IMR-90 (cell line): Measurements from ENCODE around the gene SLC2A13. TPM values are rescaled to one million over a fixed set of nuclear protein-coding genes. Genes with fewer than 3 reads are reported as not detected.

Experiments
- ATAC-seq: fragments of 200-7000 bp; cut with Tn5 transposase; 2 replicates; pipeline ENCODE4 v1.9.1; 2020; ENCODE audit warnings: low read depth, mild to moderate bottlenecking, moderate library complexity
- BruUV-seq: library from RNA; stranded (reverse); fragments of 400-500 nt; replicated peaks from 2 replicates; lab custom pipeline; 2021; lab: Mats Ljungman, UMichigan
- CTCF ChIA-PET: fragments of 300-600 bp; formaldehyde crosslinking; extraction: SDS; loops from one replicate; lab custom pipeline; 2021; ENCODE audit warnings: antibody characterized with exemption; lab: Yijun Ruan, JAX
- POLR2A ChIA-PET: fragments of 300-600 bp; sonication (Branson Sonifier 250); formaldehyde crosslinking; loops from one replicate; lab custom pipeline; 2022; ENCODE audit warnings: antibody characterized with exemption; ENCODE audit not compliant: unreplicated experiment; lab: Charles Lee
- DNase-seq: peaks from one replicate; pipeline ENCODE4 v3.0.0; 2013
- H2AFZ ChIP-seq: replicated peaks from 2 replicates; pipeline ENCODE3; 2013; ENCODE audit warnings: low read length, mild to moderate bottlenecking; ENCODE audit not compliant: poor library complexity
- H2AK5ac ChIP-seq: 2 replicates; pipeline ENCODE4 v1.6.1; 2013; ENCODE audit warnings: low read depth, low read length, inconsistent platforms
- H2AK9ac ChIP-seq: replicated peaks from 2 replicates; pipeline ENCODE3; 2013; ENCODE audit warnings: mild to moderate bottlenecking, low read depth, low read length, moderate library complexity; ENCODE audit not compliant: poor library complexity
- H2BK120ac ChIP-seq: 2 replicates; pipeline ENCODE4 v1.6.1; 2013; ENCODE audit warnings: low read depth, low read length, inconsistent platforms
- H2BK15ac ChIP-seq: 3 replicates; pipeline ENCODE4 v1.6.1; 2013; ENCODE audit warnings: low read depth, low read length, inconsistent platforms
- H2BK20ac ChIP-seq: 2 replicates; pipeline ENCODE4 v1.6.1; 2013; ENCODE audit warnings: low read depth, mild to moderate bottlenecking, inconsistent platforms, low read length, moderate library complexity
- H2BK5ac ChIP-seq: 2 replicates; pipeline ENCODE4 v1.6.1; 2013; ENCODE audit warnings: mild to moderate bottlenecking, low read depth, low read length, inconsistent platforms; ENCODE audit not compliant: poor library complexity, severe bottlenecking
- H3K14ac ChIP-seq: replicated peaks from 2 replicates; pipeline ENCODE4 v1.6.1; 2013; ENCODE audit warnings: low read depth, low read length, inconsistent platforms
- H3K18ac ChIP-seq: 2 replicates; pipeline ENCODE4 v1.6.1; 2013; ENCODE audit warnings: low read depth, low read length, control low read depth
- H3K23ac ChIP-seq: 2 replicates; pipeline ENCODE4 v1.6.1; 2013; ENCODE audit warnings: low read depth, low read length, inconsistent platforms
- H3K27ac ChIP-seq: 2 replicates; pipeline ENCODE4 v1.5.1; 2013; ENCODE audit warnings: mild to moderate bottlenecking, control low read depth, low read length; ENCODE audit not compliant: insufficient read depth
- H3K27me3 ChIP-seq: 2 replicates; pipeline ENCODE4 v1.6.1; 2013; ENCODE audit warnings: low read length; ENCODE audit not compliant: control insufficient read depth, insufficient read depth
- H3K36me3 ChIP-seq: 2 replicates; pipeline ENCODE4 v1.6.1; 2013; ENCODE audit warnings: low read length, mixed read lengths; ENCODE audit not compliant: control insufficient read depth, insufficient read depth
- H3K4ac ChIP-seq: 2 replicates; pipeline ENCODE4 v1.6.1; 2013; ENCODE audit warnings: low read depth, low read length, inconsistent platforms
- H3K4me1 ChIP-seq: 2 replicates; pipeline ENCODE4 v1.6.1; 2013; ENCODE audit warnings: low read length, mixed read lengths; ENCODE audit not compliant: control insufficient read depth, insufficient read depth
- H3K4me2 ChIP-seq: 2 replicates; pipeline ENCODE4 v1.6.1; 2013; ENCODE audit warnings: low read depth, mild to moderate bottlenecking, control low read depth, low read length, moderate library complexity
- H3K4me3 ChIP-seq: 2 replicates; pipeline ENCODE4 v1.5.1; 2013; ENCODE audit warnings: low read depth, mild to moderate bottlenecking, control low read depth, low read length, moderate library complexity; ENCODE audit not compliant: insufficient read depth
- H3K56ac ChIP-seq: 2 replicates; pipeline ENCODE4 v1.6.1; 2013; ENCODE audit warnings: low read length, inconsistent platforms; ENCODE audit not compliant: insufficient read depth; ENCODE audit errors: extremely low read depth
- H3K79me1 ChIP-seq, 2 experiments: 2 replicates each; pipeline ENCODE4 v1.6.1; 2013; ENCODE audit warnings: low read length in 2 of 2, inconsistent platforms in 1 of 2, low read depth in 1 of 2
- H3K9ac ChIP-seq: 2 replicates; pipeline ENCODE4 v1.6.1; 2013; ENCODE audit warnings: low read depth, low read length, control low read depth
- H3K9me1 ChIP-seq: 2 replicates; pipeline ENCODE4 v1.6.1; 2013; ENCODE audit warnings: low read length, inconsistent platforms; ENCODE audit not compliant: insufficient read depth
- H3K9me3 ChIP-seq: 2 replicates; pipeline ENCODE4 v1.6.1; 2013; ENCODE audit warnings: low read length; ENCODE audit not compliant: control insufficient read depth, insufficient read depth
- H4K20me1 ChIP-seq: 2 replicates; pipeline ENCODE4 v1.6.1; 2013; ENCODE audit warnings: low read length, inconsistent platforms; ENCODE audit not compliant: insufficient read depth
- H4K5ac ChIP-seq: 2 replicates; pipeline ENCODE4 v1.6.1; 2013; ENCODE audit warnings: mild to moderate bottlenecking, low read depth, low read length, control low read depth
- H4K8ac ChIP-seq, 2 experiments: 2 replicates each; pipeline ENCODE4 v1.6.1; 2013; ENCODE audit warnings: low read depth in 2 of 2, low read length in 2 of 2, control low read depth in 1 of 2, inconsistent platforms in 1 of 2
- H4K91ac ChIP-seq: 2 replicates; pipeline ENCODE4 v1.6.1; 2013; ENCODE audit warnings: low read depth, low read length, inconsistent platforms; ENCODE audit not compliant: insufficient read depth
- MXI1 ChIP-seq: IDR thresholded peaks from 2 replicates; pipeline ENCODE4 v1.6.1; 2012; ENCODE audit warnings: low read depth, mild to moderate bottlenecking, low read length, moderate library complexity, borderline replicate concordance
- WGBS, 2 experiments: methylation state at CpG; one replicate each; pipeline versions ENCODE4 v1.1.5 to v1.1.7; 2013; ENCODE audit warnings: missing lambda C conversion rate in 2 of 2; ENCODE audit not compliant: insufficient read length in 1 of 2; ENCODE audit errors: extremely low coverage in 2 of 2; 5-methylcytosine and 5-hydroxymethylcytosine counted together
- dilution Hi-C: fragments of 300-500 bp; cut with HindIII; formaldehyde crosslinking; loops from one replicate; pipeline ENCODE4 v1.14.3; 2018; ENCODE audit warnings: low sequenced_read_pairs; ENCODE audit not compliant: unreplicated experiment
- in situ Hi-C: fragments of 300-500 bp; cut with MboI; formaldehyde crosslinking; loops from 3 replicates; pipeline ENCODE4 v1.14.3; 2019; ENCODE audit warnings: low sequenced_read_pairs, inconsistent platforms, mixed read lengths
- intact Hi-C: fragments of 100-400 bp; cut with micrococcal nuclease; formaldehyde crosslinking; loops from 2 replicates; pipeline ENCODE4 v1.10.0; 2022
- polyA plus RNA-seq, 3 experiments: library from polyadenylated mRNA; depleted of rRNA; stranded (reverse); fragments of >200 nt; gene quantifications; 2 replicates each; pipeline ENCODE4 v1.2.3, GENCODE V29; 2012; ENCODE audit warnings: low replicate concordance in 1 of 3
- total RNA-seq: library from RNA; depleted of rRNA; stranded (reverse); fragments of >200 nt; gene quantifications from 2 replicates; pipeline ENCODE4 v1.2.3, GENCODE V29; 2012
- TF ChIP-seq, protein P1 (sequence below): fragments of 150-350 bp; IDR thresholded peaks from 2 replicates; pipeline ENCODE4 v1.6.1; 2017; ENCODE audit warnings: mild to moderate bottlenecking, antibody characterized with exemption, low read length, low read depth

SLC2A13 gene
- total and polyA plus RNA-seq, 2 of the 4 experiments (the other 2 are of a cell fraction): 1.5 to 3.9 TPM

DNA sequence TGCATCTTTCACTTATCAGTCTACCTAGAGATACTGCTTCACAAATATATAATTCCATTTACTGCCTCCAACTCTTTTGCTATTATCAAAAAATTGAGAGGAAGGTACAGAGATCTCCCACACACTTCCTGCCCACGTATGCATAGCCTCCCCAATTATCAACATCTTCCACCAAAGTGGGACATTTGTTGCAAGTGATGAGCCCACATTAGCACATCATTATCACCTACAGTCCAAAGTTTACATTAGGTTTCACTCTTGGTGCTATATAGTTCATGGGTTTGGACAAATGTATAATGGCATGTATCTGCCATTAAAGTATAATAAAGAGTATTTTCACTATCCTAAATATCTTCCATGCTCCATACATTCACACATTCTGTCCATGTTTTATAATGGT lies 66.3 kb downstream of the SLC2A13 start:
- Histone ChIP-seq H2BK120ac (no peak overlapping the region), H3K27ac (no peak overlapping the region), H3K4me2 (no peak overlapping the region), H3K9ac (no peak overlapping the region), H3K9me3 (no peaks in the 10 kb centered on the region), H3K4ac (no peak overlapping the region), H3K23ac (no peak overlapping the region), H4K5ac (no peak overlapping the region), H3K18ac (no peak overlapping the region), H2BK15ac (no peak overlapping the region), H3K56ac (no peak overlapping the region), H2BK20ac (no peak overlapping the region), H4K8ac (no peak overlapping the region), H3K4me1 (peaks cover 2% of the 10 kb centered on the region; the same call in 1 of the 2 replicates), H2AK9ac (no peak overlapping the region), H2BK5ac (no peak overlapping the region), H3K4me3 (no peak overlapping the region), H4K91ac (no peak overlapping the region), H3K27me3 (no peaks in the 10 kb centered on the region), H3K9me1 (no peaks in the 10 kb centered on the region), H2AFZ (no peak overlapping the region), H2AK5ac (no peak overlapping the region), H3K79me1 (no peaks in the 10 kb centered on the region), H4K20me1 (no peaks in the 10 kb centered on the region), H3K14ac (no peak overlapping the region), H3K36me3 (no peaks in the 10 kb centered on the region)
- POLR2A ChIA-PET: no interaction called here
- CTCF ChIA-PET: interaction anchor here (1.2 kb wide), 1 partner anchor 11 kb away, joined by 3 read pairs; no protein-coding TSS in a partner anchor
- BruUV-seq: no TSS peak
- TF ChIP-seq, protein P1, sequence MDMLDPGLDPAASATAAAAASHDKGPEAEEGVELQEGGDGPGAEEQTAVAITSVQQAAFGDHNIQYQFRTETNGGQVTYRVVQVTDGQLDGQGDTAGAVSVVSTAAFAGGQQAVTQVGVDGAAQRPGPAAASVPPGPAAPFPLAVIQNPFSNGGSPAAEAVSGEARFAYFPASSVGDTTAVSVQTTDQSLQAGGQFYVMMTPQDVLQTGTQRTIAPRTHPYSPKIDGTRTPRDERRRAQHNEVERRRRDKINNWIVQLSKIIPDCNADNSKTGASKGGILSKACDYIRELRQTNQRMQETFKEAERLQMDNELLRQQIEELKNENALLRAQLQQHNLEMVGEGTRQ: no peak
- no peak for TF ChIP-seq MXI1
- dilution Hi-C loops: no loop called here
- no peak for DNase-seq
- in situ Hi-C loops: no loop called here
- whole genome bisulfite sequencing, 2 experiments: no CpG with 5 or more reads among the region's 1 CpG
- intact Hi-C loops: no loop called here
- no peak for ATAC-seq
